SK-N-SH treated with all-trans-retinoic acid at 6 μM for 48 hours (cell line): Measurements from ENCODE around the gene NDOR1.

Experiments used
- ARNTL ChIP-seq: fragments of 450-650 bp; formaldehyde crosslinking; IDR thresholded peaks from 2 replicates; pipeline ENCODE4 v1.5.0; 2020; ENCODE audit warnings: low read depth, mild to moderate bottlenecking, moderate library complexity, borderline replicate concordance
- CREB5 ChIP-seq: fragments of 250-450 bp; sonication (Bioruptor Pico); IDR thresholded peaks from 2 replicates; pipeline ENCODE4 v1.5.1; 2020; ENCODE audit warnings: low read depth, mild to moderate bottlenecking, moderate library complexity
- GLIS3 ChIP-seq: fragments of 250-450 bp; sonication (Bioruptor Pico); IDR thresholded peaks from 2 replicates; pipeline ENCODE4 v1.5.0; 2020; ENCODE audit warnings: mild to moderate bottlenecking, moderate library complexity
- PPARA ChIP-seq: fragments of 250-450 bp; sonication (Bioruptor Pico); IDR thresholded peaks from 2 replicates; pipeline ENCODE4 v1.5.0; 2020; ENCODE audit warnings: mild to moderate bottlenecking, borderline replicate concordance
- RARB ChIP-seq: fragments of 250-450 bp; sonication (Bioruptor Pico); IDR thresholded peaks from 2 replicates; pipeline ENCODE4 v1.8.0; 2021; ENCODE audit warnings: mild to moderate bottlenecking, moderate library complexity
- TOX ChIP-seq: fragments of 250-450 bp; sonication (Bioruptor Pico); IDR thresholded peaks from 2 replicates; pipeline ENCODE4 v1.8.0; 2021; ENCODE audit warnings: mild to moderate bottlenecking, moderate library complexity, borderline replicate concordance
- ZFP30 ChIP-seq: fragments of 450-650 bp; formaldehyde crosslinking; IDR thresholded peaks from 2 replicates; pipeline ENCODE4 v1.5.0; 2022; ENCODE audit warnings: mild to moderate bottlenecking, moderate library complexity
- ZNF70 ChIP-seq: fragments of 450-650 bp; formaldehyde crosslinking; IDR thresholded peaks from 2 replicates; pipeline ENCODE4 v1.5.0; 2020; ENCODE audit warnings: mild to moderate bottlenecking, moderate library complexity
- TF ChIP-seq, protein P1 (sequence below): fragments of 250-450 bp; sonication (Bioruptor Pico); IDR thresholded peaks from 2 replicates; pipeline ENCODE4 v1.8.0; 2020; ENCODE audit warnings: mild to moderate bottlenecking, moderate library complexity, borderline replicate concordance

DNA sequence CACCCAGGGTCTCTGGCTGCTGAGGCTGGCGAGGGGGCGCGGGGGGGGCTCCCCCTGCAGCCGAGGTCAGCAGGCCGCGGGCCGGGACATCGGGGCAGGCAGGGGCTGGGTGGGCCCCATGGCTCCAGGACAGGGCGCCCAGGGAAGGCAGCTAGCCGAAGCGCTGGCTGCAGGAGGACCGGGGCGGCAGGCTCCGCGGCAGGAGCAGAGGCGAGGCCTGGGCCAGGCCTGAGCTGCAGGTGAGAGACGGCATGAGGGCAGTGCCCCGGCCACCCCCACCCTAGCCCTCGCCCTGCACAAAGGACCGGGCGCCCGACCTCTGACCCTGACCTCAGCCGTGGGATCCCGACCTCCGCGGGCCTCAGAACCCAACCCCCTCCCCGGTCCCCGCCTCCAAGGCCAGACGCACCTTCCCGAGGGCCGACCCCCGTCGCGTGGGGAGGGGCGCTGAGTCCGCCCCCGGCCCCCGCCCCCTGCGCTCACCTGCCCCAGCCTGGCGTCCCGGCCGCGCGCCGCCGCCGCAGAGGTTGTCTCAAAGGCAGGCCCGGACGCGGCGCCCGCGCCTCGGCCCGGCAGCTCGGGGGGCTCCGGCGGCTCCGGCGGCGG lies 16.1 kb downstream of the NDOR1 start:
- TF ChIP-seq TOX (CRISPR knock-in tag) (no peak), ARNTL (CRISPR knock-in tag) (no peak), ZFP30 (CRISPR knock-in tag) (no peak), PPARA (no peak), CREB5 (CRISPR knock-in tag) (no peak), GLIS3 (CRISPR knock-in tag) (no peak), RARB (CRISPR knock-in tag) (no peak), ZNF70 (no peak)
- TF ChIP-seq, protein P1, sequence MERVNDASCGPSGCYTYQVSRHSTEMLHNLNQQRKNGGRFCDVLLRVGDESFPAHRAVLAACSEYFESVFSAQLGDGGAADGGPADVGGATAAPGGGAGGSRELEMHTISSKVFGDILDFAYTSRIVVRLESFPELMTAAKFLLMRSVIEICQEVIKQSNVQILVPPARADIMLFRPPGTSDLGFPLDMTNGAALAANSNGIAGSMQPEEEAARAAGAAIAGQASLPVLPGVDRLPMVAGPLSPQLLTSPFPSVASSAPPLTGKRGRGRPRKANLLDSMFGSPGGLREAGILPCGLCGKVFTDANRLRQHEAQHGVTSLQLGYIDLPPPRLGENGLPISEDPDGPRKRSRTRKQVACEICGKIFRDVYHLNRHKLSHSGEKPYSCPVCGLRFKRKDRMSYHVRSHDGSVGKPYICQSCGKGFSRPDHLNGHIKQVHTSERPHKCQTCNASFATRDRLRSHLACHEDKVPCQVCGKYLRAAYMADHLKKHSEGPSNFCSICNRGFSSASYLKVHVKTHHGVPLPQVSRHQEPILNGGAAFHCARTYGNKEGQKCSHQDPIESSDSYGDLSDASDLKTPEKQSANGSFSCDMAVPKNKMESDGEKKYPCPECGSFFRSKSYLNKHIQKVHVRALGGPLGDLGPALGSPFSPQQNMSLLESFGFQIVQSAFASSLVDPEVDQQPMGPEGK (CRISPR knock-in tag), result no peak
